HG03066 (cell line): ENCODE measurements around the gene MTF1.
"Not testable (repeated sequence)": the region's sequence is repeated elsewhere in the genome, so short reads cannot be mapped to it uniquely, and the experiment has no call there.

Source experiments
- ATAC-seq: cut with Tn5 transposase; IDR thresholded peaks from one replicate; pipeline ENCODE4 v1.9.1; 2021; ENCODE audit warnings: low read depth; ENCODE audit not compliant: unreplicated experiment

MTF1 gene

GRCh38 chr1:37859507-37860345, at the start of gene MTF1:
Gene MTF1 (minus strand): TSS chr1:37859592. CDS start chr1:37857658, 1,934 bp downstream.
- peak; percentile 92 for ATAC-seq

GRCh38 chr1:37908531-37908930, 49.1 kb upstream of the MTF1 start:
- not testable (repeated sequence) for ATAC-seq

GRCh38 chr1:37907416-37908125, 48.2 kb upstream of the MTF1 start:
- ATAC-seq = not testable (repeated sequence)

GRCh38 chr1:37906591-37906990, 47.2 kb upstream of the MTF1 start:
- ATAC-seq = not testable (repeated sequence)

- no peak for ATAC-seq
These were observed 46.3 kb upstream of the MTF1 start for GRCh38 chr1:37905727-37906126.

- not testable (repeated sequence) for ATAC-seq
These were observed 44.5 kb upstream of the MTF1 start for GRCh38 chr1:37903921-37904320.

- ATAC-seq = no peak
These were observed 43.6 kb upstream of the MTF1 start for GRCh38 chr1:37902983-37903382.

- no peak for ATAC-seq
These were observed 42.5 kb upstream of the MTF1 start for GRCh38 chr1:37901893-37902225.

- peak; percentile 73 for ATAC-seq
These were observed 42.0 kb upstream of the MTF1 start for GRCh38 chr1:37901191-37901892.

GRCh38 chr1:37897563-37897962, 38.2 kb upstream of the MTF1 start:
- not testable (repeated sequence) for ATAC-seq

- ATAC-seq = no peak
These were observed 34.3 kb upstream of the MTF1 start for GRCh38 chr1:37893673-37894072.

GRCh38 chr1:37892151-37893047, 33.0 kb upstream of the MTF1 start:
- no peak for ATAC-seq

GRCh38 chr1:37890378-37891014, 31.1 kb upstream of the MTF1 start:
- ATAC-seq = no peak

- no peak for ATAC-seq
These were observed 28.8 kb upstream of the MTF1 start for GRCh38 chr1:37888022-37888700.

GRCh38 chr1:37884145-37884544, 24.8 kb upstream of the MTF1 start:
- ATAC-seq = no peak

GRCh38 chr1:37883671-37884070, 24.3 kb upstream of the MTF1 start:
- no peak for ATAC-seq

GRCh38 chr1:37879865-37880264, 20.5 kb upstream of the MTF1 start:
- no peak for ATAC-seq

GRCh38 chr1:37878071-37878470, 18.7 kb upstream of the MTF1 start:
- ATAC-seq = no peak

- no peak for ATAC-seq
These were observed 16.4 kb upstream of the MTF1 start for GRCh38 chr1:37875833-37876232.
